T-helper 1 cell treated with Interleukin-12 subunit alpha and Interleukin-12 subunit beta and Interleukin-4 antibody, amounts not matched to agents 30 ng/mL and 1 ng/mL, for 36 hours (primary cell): ENCODE measurements around the gene CFAP52. TPM values are rescaled to one million over a fixed set of nuclear protein-coding genes. Genes with fewer than 3 reads are reported as not detected.

ENCODE experiments used
- total RNA-seq: library from RNA; stranded (reverse); gene quantifications from 2 replicates; pipeline ENCODE4 v1.2.3, GENCODE V29; 2022

Gene CFAP52
- total RNA-seq, 1 donor from 2014 or later, result not detected

Other genes with a start within 250 kb of the CFAP52 start
- 68.2 and 76.4 TPM in 2 replicates for gene STX8, start 822 bp upstream of the CFAP52 start, total RNA-seq
- gene USP43, start 68.9 kb downstream of the CFAP52 start, total RNA-seq, result 0.12 and 0.17 TPM in 2 replicates
- gene DHRS7C, start 214.9 kb downstream of the CFAP52 start, total RNA-seq, result not detected in 2 replicates
- not detected in 2 replicates for gene GSG1L2, start 245.4 kb downstream of the CFAP52 start, total RNA-seq
- gene GLP2R, start 249.3 kb downstream of the CFAP52 start, total RNA-seq, result not detected in 2 replicates